ENCODE measurements around the gene IL1A.
A peak's percentile ranks its signal among the peaks of the same experiment; 100 is the strongest.

IL1A gene

DNA sequence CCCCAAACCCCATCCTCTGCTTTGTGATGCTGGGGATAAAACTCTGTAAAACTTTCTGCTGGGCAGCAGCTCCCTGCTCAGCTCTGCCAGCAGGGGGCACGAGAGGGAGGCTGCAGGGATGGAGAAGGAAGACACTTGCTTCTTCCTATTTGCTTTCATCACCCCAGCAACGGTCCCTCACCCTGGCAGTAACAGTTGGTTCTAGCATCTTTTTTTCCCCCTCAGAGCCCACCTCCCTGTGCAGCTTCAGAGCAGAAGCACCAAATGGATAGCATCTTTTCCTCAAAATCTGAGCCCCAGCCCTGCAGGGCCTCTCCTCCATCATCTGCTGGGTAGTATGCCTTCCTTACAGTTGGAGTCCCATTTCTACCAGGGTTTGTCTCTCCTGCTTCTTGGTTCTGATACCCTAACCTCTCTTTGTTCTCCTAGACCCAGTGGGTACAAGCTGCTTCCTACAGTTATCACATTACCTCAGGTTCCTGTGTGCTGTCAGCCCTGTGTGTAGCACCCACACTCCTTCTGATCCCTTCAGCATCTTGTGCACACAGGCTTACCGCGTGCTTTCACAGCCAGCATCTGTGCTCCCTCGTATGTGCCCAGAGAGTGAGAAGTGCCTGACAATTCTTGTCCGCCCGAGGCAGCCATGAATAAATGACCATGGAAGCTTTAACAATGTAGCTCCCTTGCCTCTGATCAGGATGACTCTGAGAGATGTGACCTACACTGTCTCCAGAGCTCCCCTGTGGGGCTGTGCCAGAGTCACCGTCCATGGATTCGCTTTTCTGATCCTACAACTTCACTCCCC, 34.3 kb downstream of the IL1A start:
- in situ Hi-C loops (cut with HindIII; ENCODE audit: low sequenced_read_pairs): no loop called here
- no peak overlapping the region for H3K4me3 ChIP-seq (ENCODE audit: low read depth, low read length)
- TF ChIP-seq, protein P1, sequence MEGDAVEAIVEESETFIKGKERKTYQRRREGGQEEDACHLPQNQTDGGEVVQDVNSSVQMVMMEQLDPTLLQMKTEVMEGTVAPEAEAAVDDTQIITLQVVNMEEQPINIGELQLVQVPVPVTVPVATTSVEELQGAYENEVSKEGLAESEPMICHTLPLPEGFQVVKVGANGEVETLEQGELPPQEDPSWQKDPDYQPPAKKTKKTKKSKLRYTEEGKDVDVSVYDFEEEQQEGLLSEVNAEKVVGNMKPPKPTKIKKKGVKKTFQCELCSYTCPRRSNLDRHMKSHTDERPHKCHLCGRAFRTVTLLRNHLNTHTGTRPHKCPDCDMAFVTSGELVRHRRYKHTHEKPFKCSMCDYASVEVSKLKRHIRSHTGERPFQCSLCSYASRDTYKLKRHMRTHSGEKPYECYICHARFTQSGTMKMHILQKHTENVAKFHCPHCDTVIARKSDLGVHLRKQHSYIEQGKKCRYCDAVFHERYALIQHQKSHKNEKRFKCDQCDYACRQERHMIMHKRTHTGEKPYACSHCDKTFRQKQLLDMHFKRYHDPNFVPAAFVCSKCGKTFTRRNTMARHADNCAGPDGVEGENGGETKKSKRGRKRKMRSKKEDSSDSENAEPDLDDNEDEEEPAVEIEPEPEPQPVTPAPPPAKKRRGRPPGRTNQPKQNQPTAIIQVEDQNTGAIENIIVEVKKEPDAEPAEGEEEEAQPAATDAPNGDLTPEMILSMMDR (IDR thresholded peaks at IDR 0.05; ENCODE audit: low read depth, low read length): peak; percentile 97
- DNase-seq (ENCODE audit: low read depth, low spot score): peak; percentile 82

DNA sequence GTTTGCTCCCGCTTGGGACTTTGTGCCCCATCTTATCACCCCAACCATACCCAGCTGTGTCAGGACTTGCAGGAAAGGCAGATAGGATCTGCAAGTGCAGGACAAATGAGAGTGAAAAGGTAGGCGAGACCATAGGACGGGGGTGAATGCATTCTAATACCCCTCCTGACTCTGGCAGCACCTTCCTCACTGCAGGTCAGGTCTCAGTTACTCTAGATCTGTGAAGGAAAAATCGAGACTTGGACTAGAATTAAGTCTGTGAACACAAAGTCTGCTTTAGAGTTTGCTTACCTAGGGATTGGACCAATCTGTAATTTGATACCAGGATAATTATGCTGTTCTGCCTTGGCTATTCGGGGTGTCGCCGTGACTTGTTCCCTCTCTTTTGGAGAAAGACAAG, 43.8 kb downstream of the IL1A start:
- in situ Hi-C loops (cut with HindIII; ENCODE audit: low sequenced_read_pairs): no loop called here
- TF ChIP-seq, protein P1 (IDR thresholded peaks at IDR 0.05; ENCODE audit: low read depth, low read length): no peak

DNA sequence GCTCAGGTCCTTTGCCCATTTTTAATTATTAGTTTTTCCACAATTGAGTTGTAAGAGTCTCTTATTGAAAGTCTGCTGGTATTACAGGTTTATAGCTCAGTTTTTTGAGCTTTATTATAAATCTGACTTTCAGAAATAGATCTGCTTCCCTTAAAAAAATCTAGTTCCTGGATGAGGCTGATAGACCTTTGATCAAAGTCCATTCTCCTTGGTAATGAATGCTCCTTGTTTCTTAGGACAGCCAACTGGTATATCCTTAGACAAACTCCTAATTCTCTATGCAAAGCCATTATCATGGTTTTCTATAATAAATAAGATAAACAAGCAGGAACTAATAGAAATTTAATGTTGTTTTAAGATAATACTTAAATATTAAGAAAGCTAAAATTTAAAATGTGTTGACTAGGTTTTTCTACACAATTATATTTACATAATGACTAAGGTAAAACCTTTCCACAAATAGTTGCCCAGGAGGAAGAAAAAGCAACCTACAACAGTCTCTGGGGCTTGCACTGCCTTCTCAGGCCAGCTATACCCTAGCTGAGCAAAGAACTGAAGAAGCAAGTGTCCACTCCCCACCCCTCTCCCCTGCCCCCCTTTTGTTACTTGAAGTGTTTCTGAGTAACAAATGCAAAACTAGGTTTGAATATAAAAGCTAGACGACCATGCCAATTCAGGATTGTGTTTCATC, 46.6 kb downstream of the IL1A start:
- H3K4me3 ChIP-seq (ENCODE audit: low read depth, low read length): no peak overlapping the region
- DNase-seq (ENCODE audit: low read depth, low spot score): no peak
- in situ Hi-C loops (cut with HindIII; ENCODE audit: low sequenced_read_pairs): no loop called here
- TF ChIP-seq, protein P1 (IDR thresholded peaks at IDR 0.05; ENCODE audit: low read depth, low read length): no peak

More for the DNA sequence above, 43.8 kb downstream of the IL1A start:
- no peak for DNase-seq (ENCODE audit: low read depth, low spot score)
- H3K4me3 ChIP-seq (ENCODE audit: low read depth, low read length): no peak overlapping the region

DNA sequence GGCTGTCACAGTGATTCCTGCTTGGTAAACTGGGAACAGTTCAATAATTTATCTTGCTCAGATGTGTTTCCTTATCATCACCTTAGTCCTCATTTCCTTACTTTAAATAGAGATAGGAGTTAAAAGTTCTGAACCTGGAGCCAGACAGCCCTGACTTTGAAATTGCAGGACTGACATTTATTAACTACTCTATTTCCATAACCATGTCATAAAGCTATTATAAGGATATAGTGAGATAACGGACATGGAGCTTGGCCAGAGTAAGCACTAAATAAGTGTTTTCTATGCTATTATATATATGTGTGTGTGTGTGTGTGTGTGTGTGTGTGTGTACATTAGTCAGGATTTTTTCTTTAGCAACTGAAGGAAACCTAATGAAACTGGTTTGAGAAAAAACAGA, 50.4 kb downstream of the IL1A start:
- TF ChIP-seq, protein P1 (IDR thresholded peaks at IDR 0.05; ENCODE audit: low read depth, low read length): no peak
- DNase-seq (ENCODE audit: low read depth, low spot score): no peak
- H3K4me3 ChIP-seq (ENCODE audit: low read depth, low read length): no peak overlapping the region
- in situ Hi-C loops (cut with HindIII; ENCODE audit: low sequenced_read_pairs): no loop called here

DNA sequence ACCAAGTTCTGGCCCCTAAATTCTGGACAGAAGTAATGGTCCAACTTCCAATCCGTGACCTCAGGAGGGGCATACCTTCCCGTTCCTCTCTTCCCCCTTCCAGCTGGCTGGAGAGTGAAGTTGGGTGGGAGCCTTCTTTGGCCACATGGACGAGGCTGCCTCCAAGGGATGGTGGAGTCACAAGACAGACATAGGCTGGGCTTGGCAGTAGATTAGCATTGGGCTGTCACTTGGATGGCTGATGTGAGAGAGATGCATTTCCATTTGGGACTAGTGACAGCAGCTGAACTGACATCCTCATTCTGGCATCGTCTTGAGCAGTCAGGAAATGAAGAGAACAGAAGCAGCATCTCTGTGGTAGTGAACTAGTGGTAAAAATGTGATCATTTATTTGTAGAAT, 50.8 kb downstream of the IL1A start:
- no peak for DNase-seq (ENCODE audit: low read depth, low spot score)
- TF ChIP-seq, protein P1 (IDR thresholded peaks at IDR 0.05; ENCODE audit: low read depth, low read length): no peak
- H3K4me3 ChIP-seq (ENCODE audit: low read depth, low read length): no peak overlapping the region
- in situ Hi-C loops (cut with HindIII; ENCODE audit: low sequenced_read_pairs): no loop called here

DNA sequence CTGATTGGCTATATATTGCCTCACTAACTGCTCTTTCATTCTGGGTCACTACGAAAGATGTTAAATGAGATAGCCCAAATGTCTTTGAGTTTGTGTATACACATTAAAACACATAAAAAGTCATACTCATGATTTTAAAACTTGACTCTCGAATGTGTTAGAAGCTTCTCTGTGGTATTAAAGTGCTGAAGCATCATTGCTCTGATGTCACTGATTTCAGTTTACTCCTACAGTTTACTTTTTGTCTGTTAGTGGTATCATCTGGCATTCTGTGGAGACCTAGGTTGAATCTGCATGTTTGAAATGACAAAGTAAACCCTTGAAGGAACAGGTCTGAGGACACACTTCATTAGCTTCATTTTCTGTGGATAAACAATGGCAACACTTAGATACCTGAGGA, 52.8 kb downstream of the IL1A start:
- TF ChIP-seq, protein P1 (IDR thresholded peaks at IDR 0.05; ENCODE audit: low read depth, low read length): no peak
- no peak for DNase-seq (ENCODE audit: low read depth, low spot score)
- in situ Hi-C loops (cut with HindIII; ENCODE audit: low sequenced_read_pairs): no loop called here
- no peak overlapping the region for H3K4me3 ChIP-seq (ENCODE audit: low read depth, low read length)

Data from astrocyte of the spinal cord (primary cell).